Esophagus squamous epithelium (tissue), 5 donors: ENCODE data around the gene NACC1. TPM values are rescaled to one million over a fixed set of nuclear protein-coding genes. Genes with fewer than 3 reads are reported as not detected.

Source experiments
- DNase-seq: peaks from one replicate; lab custom pipeline; 2025; lab: John Stamatoyannopoulos, UW
- H3K27ac ChIP-seq, 4 donors: fragments of 200-600 bp; sonication (generic); one replicate each; pipeline ENCODE4 v1.5.1; 2016 to 2019; ENCODE audit warnings: mild to moderate bottlenecking in 1 of 4
- H3K27me3 ChIP-seq, 4 donors: fragments of 200-600 bp; sonication (generic); 1 replicate in 3 of 4; 2 replicates in 1 of 4; pipeline versions ENCODE4 v1.5.1 to v1.6.0; 2017 to 2021; ENCODE audit warnings: antibody characterized with exemption in 1 of 4
- H3K36me3 ChIP-seq, 3 donors: fragments of 200-600 bp; sonication (generic); one replicate each; pipeline ENCODE4 v1.5.1; 2016 to 2019
- H3K4me1 ChIP-seq, 3 donors: fragments of 200-600 bp; sonication (generic); one replicate each; pipeline ENCODE4 v1.5.1; 2017 to 2019
- H3K4me3 ChIP-seq, 4 donors: fragments of 200-600 bp; sonication (generic); 1 replicate in 3 of 4; 2 replicates in 1 of 4; pipeline ENCODE4 v1.5.1; 2016 to 2019; ENCODE audit warnings: mild to moderate bottlenecking in 2 of 4, moderate library complexity in 1 of 4
- H3K9me3 ChIP-seq, 3 donors: fragments of 200-600 bp; sonication (generic); one replicate each; pipeline ENCODE4 v1.5.1; 2016 to 2019
- POLR2A ChIP-seq, 4 donors: fragments of 450-650 bp; IDR thresholded peaks; one replicate each; pipeline ENCODE4 v1.6.1; 2017; ENCODE audit warnings: antibody characterized with exemption in 4 of 4, mild to moderate bottlenecking in 4 of 4, moderate library complexity in 3 of 4
- WGBS, 2 donors: methylation state at CpG; one replicate each; pipeline ENCODE4 v1.1.5; 2018; 5-methylcytosine and 5-hydroxymethylcytosine counted together
- intact Hi-C: fragments of 100-400 bp; cut with DNase I; formaldehyde crosslinking; loops from one replicate; pipeline ENCODE4 v1.15.0; 2022
- total RNA-seq, 4 donors: library from RNA; depleted of rRNA; stranded (reverse); fragments of >200 nt; gene quantifications; one replicate each; pipeline ENCODE4 v1.1.0, GENCODE V29; 2016
- TF ChIP-seq, protein P1 (sequence below), 6 experiments: fragments of 450-650 bp in 4 of 6; fragments of 200-600 bp in 2 of 6; sonication (generic) in 2 of 6; IDR thresholded peaks; one replicate each; pipeline ENCODE4 v1.5.1; 2016 to 2019; ENCODE audit warnings: antibody characterized with exemption in 6 of 6, mild to moderate bottlenecking in 4 of 6, moderate library complexity in 4 of 6
- donor health status: DM: yes; HTN: yes; CAD: no.

NACC1 gene
- total RNA-seq, 4 donors from 2014 or later: 26.7 to 45.5 (median 37.1) TPM

DNA sequence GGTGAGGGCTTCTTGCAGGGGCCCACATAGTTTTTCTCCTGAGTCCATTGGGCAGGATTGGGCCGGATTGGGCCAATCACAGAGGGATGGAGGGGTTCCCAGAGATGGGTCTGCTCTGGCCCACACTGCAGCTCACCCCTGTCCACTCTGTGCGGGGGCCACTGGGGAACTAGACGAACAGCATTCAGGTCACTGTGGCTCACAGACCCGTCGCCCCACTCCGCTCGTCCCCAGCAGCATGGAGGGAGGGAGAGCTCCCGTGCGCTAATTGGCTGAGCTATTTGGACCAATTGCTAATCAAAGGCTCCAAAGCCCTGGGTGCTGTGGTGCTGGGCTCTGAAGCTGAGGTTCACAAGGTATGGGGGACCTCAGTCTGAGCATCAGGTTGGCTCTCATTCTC lies 11.3 kb downstream of the NACC1 start:
- TF ChIP-seq POLR2A (IDR thresholded peaks at IDR 0.05): no peak
- TF ChIP-seq, protein P1, sequence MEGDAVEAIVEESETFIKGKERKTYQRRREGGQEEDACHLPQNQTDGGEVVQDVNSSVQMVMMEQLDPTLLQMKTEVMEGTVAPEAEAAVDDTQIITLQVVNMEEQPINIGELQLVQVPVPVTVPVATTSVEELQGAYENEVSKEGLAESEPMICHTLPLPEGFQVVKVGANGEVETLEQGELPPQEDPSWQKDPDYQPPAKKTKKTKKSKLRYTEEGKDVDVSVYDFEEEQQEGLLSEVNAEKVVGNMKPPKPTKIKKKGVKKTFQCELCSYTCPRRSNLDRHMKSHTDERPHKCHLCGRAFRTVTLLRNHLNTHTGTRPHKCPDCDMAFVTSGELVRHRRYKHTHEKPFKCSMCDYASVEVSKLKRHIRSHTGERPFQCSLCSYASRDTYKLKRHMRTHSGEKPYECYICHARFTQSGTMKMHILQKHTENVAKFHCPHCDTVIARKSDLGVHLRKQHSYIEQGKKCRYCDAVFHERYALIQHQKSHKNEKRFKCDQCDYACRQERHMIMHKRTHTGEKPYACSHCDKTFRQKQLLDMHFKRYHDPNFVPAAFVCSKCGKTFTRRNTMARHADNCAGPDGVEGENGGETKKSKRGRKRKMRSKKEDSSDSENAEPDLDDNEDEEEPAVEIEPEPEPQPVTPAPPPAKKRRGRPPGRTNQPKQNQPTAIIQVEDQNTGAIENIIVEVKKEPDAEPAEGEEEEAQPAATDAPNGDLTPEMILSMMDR (IDR thresholded peaks at IDR 0.05): no peak
- intact Hi-C loops: no loop called here
- H3K9me3 ChIP-seq: no peaks in the 10 kb centered on the region
- no peak overlapping the region for H3K27ac ChIP-seq
- no CpG with 5 or more reads among the region's 9 CpGs for WGBS, 2 donors
- DNase-seq: no peak
- H3K36me3 ChIP-seq: peaks cover 0 to 30% (median 0%) of the 10 kb centered on the region in 3 donors
- peaks cover 0 to 13% (median 0%) of the 10 kb centered on the region in 3 donors for H3K4me1 ChIP-seq
- H3K27me3 ChIP-seq: no peaks in the 10 kb centered on the region
- H3K4me3 ChIP-seq: no peak overlapping the region

DNA sequence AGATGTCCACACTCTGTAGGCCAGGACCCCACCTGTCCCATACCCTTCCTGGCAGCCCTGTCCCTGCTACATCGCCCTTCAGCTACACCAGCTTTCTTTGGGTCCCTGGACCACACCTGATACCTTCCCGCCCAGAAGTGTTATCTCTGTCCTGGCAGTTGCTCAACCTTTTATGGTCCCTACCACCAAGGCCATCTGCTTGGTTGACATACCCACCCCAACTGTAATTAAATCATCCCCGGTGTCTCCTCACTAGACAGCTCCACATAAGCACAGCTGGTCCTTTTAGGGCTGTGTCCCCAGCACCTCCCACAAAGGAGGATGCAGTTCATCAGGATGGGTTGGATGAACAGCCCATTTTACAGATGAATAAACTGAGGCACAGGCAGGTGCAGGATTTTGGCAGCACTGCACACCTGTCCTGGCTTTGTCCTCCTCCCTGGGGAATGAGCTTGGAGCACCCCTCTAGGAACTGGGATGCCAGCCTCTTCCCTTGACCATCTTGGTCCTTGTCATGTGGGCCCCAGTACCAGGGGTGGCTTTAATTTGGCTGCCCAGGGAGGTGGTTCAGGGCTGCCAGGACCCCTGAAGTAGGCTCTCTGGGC lies 12.9 kb downstream of the NACC1 start:
- 91 to 97% methylated on average over 3 of the region's 3 CpGs for WGBS, 2 donors
- no peak overlapping the region for H3K27ac ChIP-seq
- no peak overlapping the region for H3K4me3 ChIP-seq
- H3K9me3 ChIP-seq: no peaks in the 10 kb centered on the region
- H3K27me3 ChIP-seq: no peaks in the 10 kb centered on the region
- intact Hi-C loops: no loop called here
- DNase-seq: no peak
- TF ChIP-seq, protein P1 (IDR thresholded peaks at IDR 0.05): no peak
- no peak for TF ChIP-seq POLR2A (IDR thresholded peaks at IDR 0.05)
- H3K36me3 ChIP-seq: peaks cover 7 to 35% (median 11%) of the 10 kb centered on the region in 3 donors
- peaks cover 0 to 13% (median 0%) of the 10 kb centered on the region in 3 donors for H3K4me1 ChIP-seq

DNA sequence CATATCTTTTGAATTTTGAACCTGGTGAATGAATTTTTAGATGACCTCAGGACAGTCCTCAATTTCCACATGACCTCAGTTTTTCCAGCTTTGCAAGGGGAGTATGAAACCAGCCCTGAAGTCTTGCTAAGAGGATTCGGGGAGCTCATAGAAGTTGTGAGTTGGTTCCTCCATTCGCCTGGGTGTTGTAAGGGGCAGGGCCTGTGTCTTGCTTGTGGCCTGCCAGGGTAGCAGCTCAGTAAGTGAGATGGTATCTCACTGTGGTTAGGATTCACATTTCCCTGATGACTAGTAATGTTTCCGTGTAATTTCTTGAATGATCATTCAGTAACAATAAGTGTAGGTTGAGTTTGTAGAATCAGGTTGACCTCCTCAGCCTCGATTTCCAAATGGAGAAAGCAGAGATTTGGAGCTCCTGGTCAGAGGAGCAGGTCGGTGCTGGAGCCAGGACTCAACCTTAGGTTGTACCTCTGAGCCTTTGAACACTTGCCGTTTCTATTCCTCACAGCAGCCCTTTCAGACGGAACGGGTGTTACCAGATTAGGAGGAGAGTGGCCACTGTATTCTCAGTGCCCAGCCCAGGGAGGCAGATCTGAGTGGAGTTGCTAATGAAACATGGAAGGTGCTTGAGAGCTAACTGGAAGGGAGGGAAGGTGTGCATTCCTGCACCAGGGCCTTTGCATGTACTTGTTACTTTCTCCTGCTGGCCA lies 14.6 kb downstream of the NACC1 start:
- 83 to 88% methylated on average over 8 of the region's 8 CpGs for WGBS, 2 donors
- no peak overlapping the region for H3K4me3 ChIP-seq
- no peaks in the 10 kb centered on the region for H3K27me3 ChIP-seq
- peaks cover 0 to 13% (median 0%) of the 10 kb centered on the region in 3 donors for H3K4me1 ChIP-seq
- DNase-seq: no peak
- peak overlapping the region in 1 of 4 donors; percentile 33 for H3K27ac ChIP-seq
- H3K36me3 ChIP-seq: peaks cover 23 to 42% (median 24%) of the 10 kb centered on the region in 3 donors
- intact Hi-C loops: no loop called here
- TF ChIP-seq, protein P1 (IDR thresholded peaks at IDR 0.05): no peak
- no peak for TF ChIP-seq POLR2A (IDR thresholded peaks at IDR 0.05)
- H3K9me3 ChIP-seq: no peaks in the 10 kb centered on the region

DNA sequence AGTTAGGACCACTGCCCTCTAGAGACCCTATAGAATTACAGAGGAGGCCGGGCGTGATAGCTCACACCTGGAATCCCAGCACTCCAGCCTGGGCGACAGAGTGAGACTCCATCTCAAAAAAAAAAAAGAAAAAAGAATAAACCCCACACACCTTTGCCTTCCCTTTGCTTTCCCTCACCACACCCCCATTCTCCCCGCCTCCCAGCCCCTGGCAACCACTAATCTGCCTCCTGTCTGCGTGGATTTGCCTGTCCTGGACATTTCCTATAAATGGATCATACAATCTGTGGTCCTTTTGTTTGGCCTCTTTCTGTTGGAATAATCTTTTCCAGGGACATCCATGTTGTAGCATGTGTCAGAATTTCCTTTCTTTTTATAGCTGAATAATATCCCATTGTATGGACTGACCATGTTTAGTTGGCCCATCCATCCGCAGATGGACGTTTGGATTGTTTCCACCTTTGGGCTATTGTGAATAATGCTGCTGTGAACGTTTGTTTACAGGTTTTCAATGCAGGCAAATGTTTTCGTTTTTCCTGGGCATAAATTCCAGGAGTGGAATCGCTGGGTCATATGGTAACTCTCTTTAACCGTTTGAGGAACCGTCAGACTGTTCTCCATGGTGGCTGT lies 15.3 kb downstream of the NACC1 start:
- WGBS, 2 donors: 54 to 79% methylated on average over 12 of the region's 12 CpGs
- TF ChIP-seq, protein P1 (IDR thresholded peaks at IDR 0.05): no peak
- TF ChIP-seq POLR2A (IDR thresholded peaks at IDR 0.05): no peak
- peaks cover 30 to 50% (median 30%) of the 10 kb centered on the region in 3 donors for H3K36me3 ChIP-seq
- DNase-seq: no peak
- H3K27me3 ChIP-seq: no peaks in the 10 kb centered on the region
- peak overlapping the region in 1 of 4 donors; percentile 33 for H3K27ac ChIP-seq
- H3K4me3 ChIP-seq: no peak overlapping the region
- no peaks in the 10 kb centered on the region for H3K9me3 ChIP-seq
- peaks cover 0 to 13% (median 0%) of the 10 kb centered on the region in 3 donors for H3K4me1 ChIP-seq
- intact Hi-C loops: no loop called here

DNA sequence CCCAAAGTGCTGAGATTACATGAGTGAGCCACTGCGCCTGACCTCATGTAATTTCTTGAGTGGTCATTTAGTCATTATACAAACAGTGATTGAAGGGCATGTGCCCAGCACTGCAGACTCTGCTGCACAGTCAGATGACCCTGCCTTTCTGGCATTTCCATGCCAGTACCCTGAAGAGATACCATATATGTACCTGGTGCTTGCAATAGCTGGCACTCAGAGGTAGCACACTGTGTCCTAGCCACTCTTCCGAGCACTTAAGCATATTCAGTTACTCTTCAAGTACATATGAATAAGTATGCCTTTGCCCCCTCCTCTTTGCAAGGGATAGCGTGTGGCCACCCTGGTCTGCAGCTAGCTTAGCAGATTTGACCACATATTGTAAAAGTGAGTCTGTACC lies 16.6 kb downstream of the NACC1 start:
- no peak overlapping the region for H3K4me3 ChIP-seq
- intact Hi-C loops: no loop called here
- no peak for DNase-seq
- peaks cover 0 to 14% (median 0%) of the 10 kb centered on the region in 3 donors for H3K4me1 ChIP-seq
- peaks cover 32 to 62% (median 35%) of the 10 kb centered on the region in 3 donors for H3K36me3 ChIP-seq
- TF ChIP-seq, protein P1 (IDR thresholded peaks at IDR 0.05): no peak
- no peak for TF ChIP-seq POLR2A (IDR thresholded peaks at IDR 0.05)
- H3K27ac ChIP-seq: no peak overlapping the region
- H3K27me3 ChIP-seq: no peaks in the 10 kb centered on the region
- 80 to 100% methylated on average over 3 of the region's 3 CpGs for WGBS, 2 donors
- H3K9me3 ChIP-seq: no peaks in the 10 kb centered on the region
